HepG2 (cell line): ENCODE data around the gene IQSEC1. TPM values are rescaled to one million over a fixed set of nuclear protein-coding genes. Genes with fewer than 3 reads are reported as not detected.

Experiments
- ATAC-seq: fragments of 200-7000 bp; cut with Tn5 transposase; 3 replicates; pipeline ENCODE4 v1.9.1; 2020; ENCODE audit warnings: mild to moderate bottlenecking, moderate library complexity
- BruUV-seq: library from RNA; stranded (reverse); fragments of 400-500 nt; replicated peaks from 2 replicates; lab custom pipeline; 2021; lab: Mats Ljungman, UMichigan
- CTCF ChIA-PET: fragments of 300-600 bp; formaldehyde crosslinking; extraction: SDS; loops from one replicate; lab custom pipeline; 2021; ENCODE audit warnings: low total read pairs, inconsistent platforms, low intra/inter-chr PET ratio; lab: Yijun Ruan, JAX
- POLR2A ChIA-PET: fragments of 350-600 bp; sonication (Branson Sonifier 250); formaldehyde crosslinking; loops from one replicate; lab custom pipeline; 2020; ENCODE audit warnings: antibody characterized with exemption, inconsistent platforms; lab: Yijun Ruan, JAX
- DNase-seq: peaks from one replicate; pipeline ENCODE4 v3.0.0-alpha.2; 2015; ENCODE audit warnings: low spot score
- FAIRE-seq: peaks from 3 replicates; lab custom pipeline; 2011; peaks lifted over from hg19 to GRCh38; lab: Jason Lieb, UNC
- H2AFZ ChIP-seq: one replicate; pipeline ENCODE4 v1.6.1; 2011; ENCODE audit warnings: low read length, inconsistent platforms
- H3K27ac ChIP-seq: fragments of 300-600 bp; 3 replicates; pipeline ENCODE4 v1.8.0; 2011; ENCODE audit warnings: mixed run types, mild to moderate bottlenecking, mixed read lengths, low read length, inconsistent platforms; ENCODE audit not compliant: insufficient read depth; ENCODE audit errors: extremely low read length
- H3K27me3 ChIP-seq, 2 experiments: fragments of 200-600 bp in 1 of 2; 2 replicates in 1 of 2; 3 replicates in 1 of 2; pipeline versions ENCODE4 v1.6.0 to v1.8.0; 2011; ENCODE audit warnings: low read length in 2 of 2, mild to moderate bottlenecking in 2 of 2, moderate library complexity in 2 of 2, inconsistent platforms in 1 of 2; ENCODE audit not compliant: insufficient read depth in 2 of 2, control insufficient read depth in 1 of 2
- H3K36me3 ChIP-seq, 2 experiments: fragments of 200-600 bp in 1 of 2; replicated peaks in 1 of 2; 2 replicates in 1 of 2; 3 replicates in 1 of 2; pipeline versions ENCODE4 v1.5.1 to v1.8.0; 2011; ENCODE audit warnings: low read length in 2 of 2, inconsistent platforms in 1 of 2; ENCODE audit not compliant: insufficient read depth in 2 of 2, control insufficient read depth in 1 of 2
- H3K4me1 ChIP-seq: 2 replicates; pipeline ENCODE4 v1.5.1; 2012; ENCODE audit warnings: low read length, inconsistent platforms; ENCODE audit not compliant: insufficient read depth
- H3K4me2 ChIP-seq: 2 replicates; pipeline ENCODE4 v1.6.0; 2011; ENCODE audit warnings: low read depth, low read length, inconsistent platforms
- H3K4me3 ChIP-seq, 3 experiments: fragments of 200-600 bp in 1 of 3; sonication (generic), shearing (Covaris generic) in 1 of 3; replicated peaks in 1 of 3; 2 replicates each; pipeline ENCODE4 v1.5.1; 2011 to 2016; ENCODE audit warnings: low read length in 3 of 3, inconsistent platforms in 2 of 3, low read depth in 2 of 3, mild to moderate bottlenecking in 2 of 3, control low read depth in 1 of 3, mixed read lengths in 1 of 3; ENCODE audit not compliant: insufficient read depth in 1 of 3
- H3K79me2 ChIP-seq: one replicate; pipeline ENCODE4 v1.6.1; 2011; ENCODE audit warnings: low read length, inconsistent platforms; ENCODE audit not compliant: insufficient read depth
- H3K9ac ChIP-seq: 2 replicates; pipeline ENCODE4 v1.6.0; 2011; ENCODE audit warnings: mild to moderate bottlenecking, low read depth, low read length, inconsistent platforms; ENCODE audit not compliant: insufficient read depth
- H3K9me3 ChIP-seq: 2 replicates; pipeline ENCODE4 v1.5.1; 2012; ENCODE audit warnings: mild to moderate bottlenecking, low read length
- H4K20me1 ChIP-seq: 2 replicates; pipeline ENCODE4 v1.6.0; 2011; ENCODE audit warnings: inconsistent platforms, mild to moderate bottlenecking, low read length, moderate library complexity; ENCODE audit not compliant: insufficient read depth
- AGO2 ChIP-seq: fragments of 200-400 bp; formaldehyde crosslinking; optimal IDR thresholded peaks from 2 replicates; pipeline ENCODE3; 2017; ENCODE audit warnings: mild to moderate bottlenecking, low read depth, low read length, moderate library complexity
- CBFB ChIP-seq: sonication (generic); formaldehyde crosslinking; IDR thresholded peaks from 2 replicates; pipeline ENCODE4 v1.4.0; 2020; ENCODE audit warnings: missing genetic modification reagents
- JUNB ChIP-seq: sonication (generic); formaldehyde crosslinking; IDR thresholded peaks from 2 replicates; pipeline ENCODE4 v1.8.0; 2022; ENCODE audit warnings: missing genetic modification reagents, mild to moderate bottlenecking, borderline replicate concordance
- MATR3 ChIP-seq: sonication (generic); formaldehyde crosslinking; IDR thresholded peaks from 2 replicates; pipeline ENCODE4 v1.4.0; 2020; ENCODE audit warnings: missing genetic modification reagents
- NR0B2 ChIP-seq: sonication (generic); formaldehyde crosslinking; IDR thresholded peaks from 2 replicates; pipeline ENCODE4 v1.4.0; 2020; ENCODE audit warnings: mild to moderate bottlenecking, missing genetic modification reagents
- TCF12 ChIP-seq, 2 experiments: fragments of 450-650 bp in 1 of 2; sonication (generic) in 1 of 2; formaldehyde crosslinking in 1 of 2; IDR thresholded peaks; 2 replicates each; pipeline versions ENCODE4 v1.6.1 to v1.8.0; 2017 to 2022; ENCODE audit warnings: antibody characterized with exemption in 1 of 2, mild to moderate bottlenecking in 1 of 2, missing genetic modification reagents in 1 of 2, moderate library complexity in 1 of 2
- ZC3H4 ChIP-seq: sonication (generic); formaldehyde crosslinking; IDR thresholded peaks from 2 replicates; pipeline ENCODE4 v1.4.0; 2020; ENCODE audit warnings: missing genetic modification reagents, borderline replicate concordance
- ZNF138 ChIP-seq: sonication (generic); formaldehyde crosslinking; IDR thresholded peaks from 2 replicates; pipeline ENCODE4 v1.5.0; 2020; ENCODE audit warnings: mild to moderate bottlenecking, low read depth, missing genetic modification reagents
- ZNF720 ChIP-seq: sonication (generic); formaldehyde crosslinking; IDR thresholded peaks from 2 replicates; pipeline ENCODE4 v1.4.0; 2020; ENCODE audit warnings: missing genetic modification reagents
- ZNF781 ChIP-seq: sonication (generic); formaldehyde crosslinking; IDR thresholded peaks from 2 replicates; pipeline ENCODE4 v1.5.1; 2020; ENCODE audit warnings: borderline replicate concordance, mild to moderate bottlenecking, missing genetic modification reagents; ENCODE audit errors: not compliant biosample characterization
- WGBS: methylation state at CpG from one replicate; pipeline ENCODE4 v1.1.6; 2017; ENCODE audit warnings: low lambda C conversion rate; 5-methylcytosine and 5-hydroxymethylcytosine counted together
- in situ Hi-C: cut with HindIII; loops from 2 replicates; pipeline ENCODE4 v1.10.0; 2017; ENCODE audit warnings: low pct_unique_long_range_greater_than_20kb; ENCODE audit not compliant: extremely low pct_ligation_motif_present
- intact Hi-C: fragments of 100-400 bp; cut with micrococcal nuclease; formaldehyde crosslinking; loops from one replicate; pipeline ENCODE4 v1.10.0; 2022; ENCODE audit not compliant: unreplicated experiment
- polyA plus RNA-seq, 8 experiments: library from polyadenylated mRNA; depleted of rRNA in 3 of 8; stranded (reverse) in 7 of 8; unstranded in 1 of 8; fragments of >200 nt; fragmentation: Illumina TruSeq in 4 of 8; extraction: Trizol in 4 of 8; gene quantifications; 2 replicates each; pipeline versions ENCODE4 v1.2.1 to v1.2.3, GENCODE V29; 2011 to 2016; ENCODE audit warnings: low read depth in 4 of 8, missing spikeins in 1 of 8, mixed read lengths in 1 of 8; ENCODE audit not compliant: insufficient read depth in 1 of 8
- total RNA-seq, 5 experiments: library from RNA; depleted of rRNA; stranded (reverse); fragments of >200 nt; fragmentation: Illumina TruSeq; extraction: Trizol; gene quantifications; 2 replicates each; pipeline ENCODE4 v1.2.3, GENCODE V29; 2016; ENCODE audit warnings: low read depth in 1 of 5

Gene IQSEC1
- total and polyA plus RNA-seq, 2 of the 13 experiments (the other 11 are each of a cell fraction or from before 2014, with no cell fraction given): 17.4 to 20.2 TPM

GRCh38 chr3:13072239-13072599 lies 1.0 kb downstream of the IQSEC1 start:
- POLR2A ChIA-PET: no interaction called here
- no peak for ATAC-seq

GRCh38 chr3:13071695-13072094 lies 1.5 kb downstream of the IQSEC1 start:
- TF ChIP-seq TCF12 (IDR thresholded peaks at IDR 0.05) (no peak), TCF12 (CRISPR knock-in tag; IDR thresholded peaks at IDR 0.05) (no peak), AGO2 (peak; percentile 27)
- ChIA-PET CTCF (no interaction called here), POLR2A (no interaction called here)
- intact Hi-C loops: no loop called here
- DNase-seq: no peak
- Histone ChIP-seq H3K4me3 (no peak overlapping the region), H4K20me1 (0 out of 2 replicates have a peak, but pooled peaks cover 5% of the 10 kb centered on the region), H3K27me3 (no peaks in the 10 kb centered on the region), H3K9ac (no peak overlapping the region), H3K79me2 (no peaks in the 10 kb centered on the region), H2AFZ (no peak overlapping the region), H3K4me2 (no peak overlapping the region), H3K27ac (no peak overlapping the region), H3K9me3 (no peaks in the 10 kb centered on the region), H3K4me1 (peaks cover 9% of the 10 kb centered on the region; the same call in 1 of the 2 replicates), H3K36me3 (peaks cover 0 to 3% of the 10 kb centered on the region in 2 experiments; a peak in 2 of 5 replicates)
- WGBS: 94% methylated on average over 11 of the region's 13 CpGs
- no TSS peak for BruUV-seq
- ATAC-seq: no peak
- in situ Hi-C loops: no loop called here
- no peak for FAIRE-seq

More at GRCh38 chr3:13072239-13072599, 1.0 kb downstream of the IQSEC1 start:
- in situ Hi-C loops: no loop called here
- H3K27me3 ChIP-seq: no peaks in the 10 kb centered on the region
- H3K4me1 ChIP-seq: peaks cover 9% of the 10 kb centered on the region; the same call in 1 of the 2 replicates
- H3K4me3 ChIP-seq: no peak overlapping the region
- H3K9me3 ChIP-seq: no peaks in the 10 kb centered on the region
- H2AFZ ChIP-seq: no peak overlapping the region
- intact Hi-C loops: no loop called here
- CTCF ChIA-PET: no interaction called here
- FAIRE-seq: no peak
- H4K20me1 ChIP-seq: 0 out of 2 replicates have a peak, but pooled peaks cover 5% of the 10 kb centered on the region
- no peak overlapping the region for H3K9ac ChIP-seq
- no CpG with 5 or more reads among the region's 14 CpGs for WGBS
- no peak for TF ChIP-seq ZNF720
- TF ChIP-seq ZC3H4 (CRISPR knock-in tag): no peak
- no peak for TF ChIP-seq CBFB (CRISPR knock-in tag)
- TF ChIP-seq JUNB (CRISPR knock-in tag): no peak
- TF ChIP-seq NR0B2 (CRISPR knock-in tag): no peak
- no peak for TF ChIP-seq ZNF781 (CRISPR knock-in tag)
- no peak for TF ChIP-seq MATR3 (CRISPR knock-in tag)
- TF ChIP-seq ZNF138 (CRISPR knock-in tag): no peak
- TF ChIP-seq, all 625 proteins: peak for 0
- H3K36me3 ChIP-seq: peaks cover 0 to 3% of the 10 kb centered on the region in 2 experiments; a peak in 2 of 5 replicates
- no peak overlapping the region for H3K4me2 ChIP-seq
- no TSS peak for BruUV-seq
- no peaks in the 10 kb centered on the region for H3K79me2 ChIP-seq
- no peak for DNase-seq
- no peak overlapping the region for H3K27ac ChIP-seq
